Upper lobe of right lung (tissue), 1 donor: Measurements from ENCODE around the gene FANCE. TPM values are rescaled to one million over a fixed set of nuclear protein-coding genes. Genes with fewer than 3 reads are reported as not detected.

Experiments
- ATAC-seq: fragments of 200-7000 bp; cut with Tn5 transposase; one replicate; pipeline ENCODE4 v1.9.1; 2020; ENCODE audit warnings: mild to moderate bottlenecking, moderate library complexity
- DNase-seq: peaks from one replicate; pipeline ENCODE4 v3.0.0-alpha.2; 2020
- H3K27ac ChIP-seq: fragments of 200-600 bp; one replicate; pipeline ENCODE4 v1.8.0; 2022
- H3K27me3 ChIP-seq: fragments of 200-600 bp; one replicate; pipeline ENCODE4 v1.8.0; 2022; ENCODE audit warnings: mild to moderate bottlenecking
- H3K36me3 ChIP-seq: fragments of 200-600 bp; one replicate; pipeline ENCODE4 v1.8.0; 2022
- H3K4me1 ChIP-seq: fragments of 200-600 bp; one replicate; pipeline ENCODE4 v1.8.0; 2022
- H3K4me3 ChIP-seq: fragments of 200-600 bp; one replicate; pipeline ENCODE4 v1.8.0; 2022; ENCODE audit warnings: mild to moderate bottlenecking
- H3K9me3 ChIP-seq: fragments of 200-600 bp; one replicate; pipeline ENCODE4 v1.8.0; 2022
- CTCF ChIP-seq: fragments of 200-600 bp; IDR thresholded peaks from one replicate; pipeline ENCODE4 v1.8.0; 2022; ENCODE audit warnings: antibody characterized with exemption
- intact Hi-C: fragments of 100-400 bp; cut with DNase I; formaldehyde crosslinking; loops from one replicate; pipeline ENCODE4 v1.11.0; 2022
- total RNA-seq: library from RNA; stranded (reverse); fragmentation: NEBNext Ultra II Directional; extraction: Animal tissue kit (Norgen Biotek cat#: 25700); gene quantifications from one replicate; pipeline ENCODE4 v1.2.1, GENCODE V29; 2021
- donor health status: DM: no; HTN: yes; CAD: no; lungs with severe emphysema.

FANCE gene
- total RNA-seq, 1 donor from 2014 or later = 10.4 TPM

- Histone ChIP-seq H3K36me3 (no peaks in the 10 kb centered on the region), H3K27me3 (peaks cover 4% of the 10 kb centered on the region), H3K4me1 (peaks cover 29% of the 10 kb centered on the region), H3K9me3 (no peaks in the 10 kb centered on the region), H3K4me3 (peak overlapping the region; percentile 66), H3K27ac (peak overlapping the region; percentile 94)
- ATAC-seq (no peak), DNase-seq (no peak)
- no peak for TF ChIP-seq CTCF
- intact Hi-C loops = no loop called here
Observed at GRCh38 chr6:35498422-35499067, 46.4 kb downstream of the FANCE start.

- peaks cover 4% of the 10 kb centered on the region for H3K27me3 ChIP-seq
- intact Hi-C loops = no loop called here
- H3K27ac ChIP-seq = no peak overlapping the region
- peaks cover 22% of the 10 kb centered on the region for H3K4me1 ChIP-seq
- H3K9me3 ChIP-seq = no peaks in the 10 kb centered on the region
- H3K4me3 ChIP-seq = no peak overlapping the region
- no peak for TF ChIP-seq CTCF
- ATAC-seq = no peak
- DNase-seq = no peak
- no peaks in the 10 kb centered on the region for H3K36me3 ChIP-seq
Observed at GRCh38 chr6:35499372-35499771, 47.2 kb downstream of the FANCE start.

GRCh38 chr6:35500782-35501181 lies 48.6 kb downstream of the FANCE start:
- no peak for ATAC-seq
- TF ChIP-seq CTCF = no peak
- H3K27me3 ChIP-seq = peaks cover 4% of the 10 kb centered on the region
- no peaks in the 10 kb centered on the region for H3K9me3 ChIP-seq
- H3K4me3 ChIP-seq = no peak overlapping the region
- no peak for DNase-seq
- no peaks in the 10 kb centered on the region for H3K36me3 ChIP-seq
- intact Hi-C loops = no loop called here
- H3K4me1 ChIP-seq = peaks cover 11% of the 10 kb centered on the region
- no peak overlapping the region for H3K27ac ChIP-seq

GRCh38 chr6:35501784-35502183 lies 49.6 kb downstream of the FANCE start:
- Histone ChIP-seq H3K4me3 (no peak overlapping the region), H3K27ac (no peak overlapping the region), H3K27me3 (peaks cover 4% of the 10 kb centered on the region), H3K36me3 (no peaks in the 10 kb centered on the region), H3K9me3 (no peaks in the 10 kb centered on the region), H3K4me1 (peaks cover 11% of the 10 kb centered on the region)
- DNase-seq (no peak), ATAC-seq (no peak)
- TF ChIP-seq CTCF = no peak
- intact Hi-C loops = no loop called here

GRCh38 chr6:35503534-35503933 lies 51.4 kb downstream of the FANCE start:
- Histone ChIP-seq H3K27me3 (no peaks in the 10 kb centered on the region), H3K36me3 (no peaks in the 10 kb centered on the region), H3K9me3 (no peaks in the 10 kb centered on the region), H3K4me3 (no peak overlapping the region), H3K27ac (no peak overlapping the region), H3K4me1 (no peaks in the 10 kb centered on the region)
- intact Hi-C loops = no loop called here
- TF ChIP-seq CTCF = no peak
- DNase-seq (no peak), ATAC-seq (no peak)

DNA sequence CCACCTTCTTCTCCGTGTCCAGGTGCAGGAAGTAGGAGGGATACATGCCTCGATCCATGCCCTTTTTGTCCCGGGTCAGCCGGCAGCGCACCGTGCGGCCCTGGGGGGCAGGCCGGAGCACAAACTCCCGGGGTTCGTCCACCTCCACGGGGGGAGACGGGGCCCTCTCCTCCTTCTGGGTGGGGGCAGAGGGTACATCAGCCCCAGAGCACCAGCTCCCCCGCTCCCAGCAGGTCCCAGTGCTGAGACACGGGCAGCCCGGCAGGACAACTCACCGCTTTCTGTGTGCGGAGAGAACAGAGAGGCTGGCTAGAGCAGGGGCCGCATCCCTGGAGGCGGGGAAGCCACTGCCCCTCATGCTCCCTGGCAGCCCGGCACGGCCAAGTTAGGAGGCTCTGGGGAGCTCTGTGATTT lies 53.9 kb downstream of the FANCE start:
- no peak for TF ChIP-seq CTCF
- H3K9me3 ChIP-seq = no peaks in the 10 kb centered on the region
- intact Hi-C loops = no loop called here
- H3K36me3 ChIP-seq = no peaks in the 10 kb centered on the region
- no peaks in the 10 kb centered on the region for H3K4me1 ChIP-seq
- no peak overlapping the region for H3K4me3 ChIP-seq
- H3K27ac ChIP-seq = no peak overlapping the region
- DNase-seq (no peak), ATAC-seq (no peak)
- peaks cover 18% of the 10 kb centered on the region for H3K27me3 ChIP-seq
